Esophagus squamous epithelium (tissue), 5 donors: ENCODE results near the gene MYZAP. TPM values are rescaled to one million over a fixed set of nuclear protein-coding genes. Genes with fewer than 3 reads are reported as not detected.

Source experiments
- DNase-seq: peaks from one replicate; lab custom pipeline; 2025; lab: John Stamatoyannopoulos, UW
- H3K27ac ChIP-seq, 4 donors: fragments of 200-600 bp; sonication (generic); one replicate each; pipeline ENCODE4 v1.5.1; 2016 to 2019; ENCODE audit warnings: mild to moderate bottlenecking in 1 of 4
- H3K27me3 ChIP-seq, 4 donors: fragments of 200-600 bp; sonication (generic); 1 replicate in 3 of 4; 2 replicates in 1 of 4; pipeline versions ENCODE4 v1.5.1 to v1.6.0; 2017 to 2021; ENCODE audit warnings: antibody characterized with exemption in 1 of 4
- H3K36me3 ChIP-seq, 3 donors: fragments of 200-600 bp; sonication (generic); one replicate each; pipeline ENCODE4 v1.5.1; 2016 to 2019
- H3K4me1 ChIP-seq, 3 donors: fragments of 200-600 bp; sonication (generic); one replicate each; pipeline ENCODE4 v1.5.1; 2017 to 2019
- H3K4me3 ChIP-seq, 4 donors: fragments of 200-600 bp; sonication (generic); 1 replicate in 3 of 4; 2 replicates in 1 of 4; pipeline ENCODE4 v1.5.1; 2016 to 2019; ENCODE audit warnings: mild to moderate bottlenecking in 2 of 4, moderate library complexity in 1 of 4
- H3K9me3 ChIP-seq, 3 donors: fragments of 200-600 bp; sonication (generic); one replicate each; pipeline ENCODE4 v1.5.1; 2016 to 2019
- POLR2A ChIP-seq, 4 donors: fragments of 450-650 bp; IDR thresholded peaks; one replicate each; pipeline ENCODE4 v1.6.1; 2017; ENCODE audit warnings: antibody characterized with exemption in 4 of 4, mild to moderate bottlenecking in 4 of 4, moderate library complexity in 3 of 4
- WGBS, 2 donors: methylation state at CpG; one replicate each; pipeline ENCODE4 v1.1.5; 2018; 5-methylcytosine and 5-hydroxymethylcytosine counted together
- intact Hi-C: fragments of 100-400 bp; cut with DNase I; formaldehyde crosslinking; loops from one replicate; pipeline ENCODE4 v1.15.0; 2022
- total RNA-seq, 4 donors: library from RNA; depleted of rRNA; stranded (reverse); fragments of >200 nt; gene quantifications; one replicate each; pipeline ENCODE4 v1.1.0, GENCODE V29; 2016
- TF ChIP-seq, protein P1 (sequence below), 6 experiments: fragments of 450-650 bp in 4 of 6; fragments of 200-600 bp in 2 of 6; sonication (generic) in 2 of 6; IDR thresholded peaks; one replicate each; pipeline ENCODE4 v1.5.1; 2016 to 2019; ENCODE audit warnings: antibody characterized with exemption in 6 of 6, mild to moderate bottlenecking in 4 of 6, moderate library complexity in 4 of 6
- donor health status: DM: yes; HTN: yes; CAD: no.

MYZAP gene
- total RNA-seq, 4 donors from 2014 or later: 21.2 to 36.0 (median 26.5) TPM

DNA sequence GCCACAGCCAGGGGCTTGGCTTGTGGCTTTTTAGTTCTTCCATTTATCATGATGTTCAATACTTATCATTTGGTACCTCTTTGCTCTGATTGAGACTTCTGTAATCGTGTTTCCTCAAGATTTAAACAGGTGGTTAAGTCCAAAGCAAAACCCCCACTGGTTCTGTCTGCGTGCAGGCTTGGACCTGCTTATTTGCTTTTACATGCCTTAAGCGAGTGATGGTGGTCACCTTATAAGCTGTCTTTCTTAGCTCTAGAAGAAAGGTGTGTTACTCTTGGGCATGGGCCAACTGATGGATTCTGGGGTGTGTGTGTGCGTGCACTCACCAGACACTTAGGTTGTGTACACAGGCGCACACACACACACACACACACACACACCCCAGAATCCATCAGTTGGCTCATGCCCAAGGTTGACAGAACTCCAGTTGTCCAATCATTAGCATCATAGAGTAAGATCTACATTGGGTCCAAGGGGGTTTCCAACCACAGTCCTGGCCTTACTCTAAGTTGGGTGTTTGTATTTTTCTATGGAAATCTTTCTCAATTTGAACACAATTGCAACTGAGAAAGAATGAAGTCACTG, 1.2 kb downstream of the MYZAP start:
- no peaks in the 10 kb centered on the region for H3K36me3 ChIP-seq
- no peak for DNase-seq
- H3K27ac ChIP-seq: peak overlapping the region in 2 of 4 donors; percentile 77 to 86
- H3K9me3 ChIP-seq: no peaks in the 10 kb centered on the region
- peak overlapping the region; percentile 54 to 81 (median 64) for H3K4me3 ChIP-seq
- intact Hi-C loops: no loop called here
- H3K4me1 ChIP-seq: peaks cover 0 to 88% (median 6%) of the 10 kb centered on the region in 3 donors
- 61 to 83% methylated on average over 3 to 4 of the region's 5 CpGs for WGBS, 2 donors
- peaks cover 0 to 11% (median 0%) of the 10 kb centered on the region in 4 donors for H3K27me3 ChIP-seq
- TF ChIP-seq, protein P1, sequence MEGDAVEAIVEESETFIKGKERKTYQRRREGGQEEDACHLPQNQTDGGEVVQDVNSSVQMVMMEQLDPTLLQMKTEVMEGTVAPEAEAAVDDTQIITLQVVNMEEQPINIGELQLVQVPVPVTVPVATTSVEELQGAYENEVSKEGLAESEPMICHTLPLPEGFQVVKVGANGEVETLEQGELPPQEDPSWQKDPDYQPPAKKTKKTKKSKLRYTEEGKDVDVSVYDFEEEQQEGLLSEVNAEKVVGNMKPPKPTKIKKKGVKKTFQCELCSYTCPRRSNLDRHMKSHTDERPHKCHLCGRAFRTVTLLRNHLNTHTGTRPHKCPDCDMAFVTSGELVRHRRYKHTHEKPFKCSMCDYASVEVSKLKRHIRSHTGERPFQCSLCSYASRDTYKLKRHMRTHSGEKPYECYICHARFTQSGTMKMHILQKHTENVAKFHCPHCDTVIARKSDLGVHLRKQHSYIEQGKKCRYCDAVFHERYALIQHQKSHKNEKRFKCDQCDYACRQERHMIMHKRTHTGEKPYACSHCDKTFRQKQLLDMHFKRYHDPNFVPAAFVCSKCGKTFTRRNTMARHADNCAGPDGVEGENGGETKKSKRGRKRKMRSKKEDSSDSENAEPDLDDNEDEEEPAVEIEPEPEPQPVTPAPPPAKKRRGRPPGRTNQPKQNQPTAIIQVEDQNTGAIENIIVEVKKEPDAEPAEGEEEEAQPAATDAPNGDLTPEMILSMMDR (IDR thresholded peaks at IDR 0.05): no peak
- no peak for TF ChIP-seq POLR2A (IDR thresholded peaks at IDR 0.05)

DNA sequence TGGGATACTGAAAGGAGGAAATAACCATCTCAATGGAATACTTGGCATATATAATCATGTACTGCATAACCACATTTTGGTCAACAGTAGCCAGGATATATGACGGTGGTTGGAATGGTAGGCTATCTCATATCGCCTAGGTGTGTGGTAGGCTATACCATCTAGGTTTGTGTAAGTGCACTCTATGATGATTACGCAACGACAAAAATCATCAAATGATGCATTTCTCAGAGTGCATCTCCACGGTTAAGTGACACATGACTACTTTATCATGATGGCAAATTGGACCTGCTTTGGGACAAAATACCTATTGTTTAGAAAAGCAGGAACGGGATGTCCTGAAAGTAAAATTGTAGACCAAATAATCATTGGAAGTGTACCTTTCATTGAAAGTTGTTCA, 2.8 kb downstream of the MYZAP start:
- DNase-seq: no peak
- H3K27me3 ChIP-seq: peaks cover 0 to 11% (median 0%) of the 10 kb centered on the region in 4 donors
- H3K9me3 ChIP-seq: no peaks in the 10 kb centered on the region
- H3K27ac ChIP-seq: peak overlapping the region in 2 of 4 donors; percentile 66 to 68
- TF ChIP-seq, protein P1 (IDR thresholded peaks at IDR 0.05): no peak
- TF ChIP-seq POLR2A (IDR thresholded peaks at IDR 0.05): no peak
- H3K4me1 ChIP-seq: peaks cover 0 to 76% (median 6%) of the 10 kb centered on the region in 3 donors
- H3K36me3 ChIP-seq: no peaks in the 10 kb centered on the region
- 87 to 90% methylated on average over 6 of the region's 6 CpGs for WGBS, 2 donors
- intact Hi-C loops: no loop called here
- peak overlapping the region in 2 of 4 donors; percentile 2 to 68 for H3K4me3 ChIP-seq

DNA sequence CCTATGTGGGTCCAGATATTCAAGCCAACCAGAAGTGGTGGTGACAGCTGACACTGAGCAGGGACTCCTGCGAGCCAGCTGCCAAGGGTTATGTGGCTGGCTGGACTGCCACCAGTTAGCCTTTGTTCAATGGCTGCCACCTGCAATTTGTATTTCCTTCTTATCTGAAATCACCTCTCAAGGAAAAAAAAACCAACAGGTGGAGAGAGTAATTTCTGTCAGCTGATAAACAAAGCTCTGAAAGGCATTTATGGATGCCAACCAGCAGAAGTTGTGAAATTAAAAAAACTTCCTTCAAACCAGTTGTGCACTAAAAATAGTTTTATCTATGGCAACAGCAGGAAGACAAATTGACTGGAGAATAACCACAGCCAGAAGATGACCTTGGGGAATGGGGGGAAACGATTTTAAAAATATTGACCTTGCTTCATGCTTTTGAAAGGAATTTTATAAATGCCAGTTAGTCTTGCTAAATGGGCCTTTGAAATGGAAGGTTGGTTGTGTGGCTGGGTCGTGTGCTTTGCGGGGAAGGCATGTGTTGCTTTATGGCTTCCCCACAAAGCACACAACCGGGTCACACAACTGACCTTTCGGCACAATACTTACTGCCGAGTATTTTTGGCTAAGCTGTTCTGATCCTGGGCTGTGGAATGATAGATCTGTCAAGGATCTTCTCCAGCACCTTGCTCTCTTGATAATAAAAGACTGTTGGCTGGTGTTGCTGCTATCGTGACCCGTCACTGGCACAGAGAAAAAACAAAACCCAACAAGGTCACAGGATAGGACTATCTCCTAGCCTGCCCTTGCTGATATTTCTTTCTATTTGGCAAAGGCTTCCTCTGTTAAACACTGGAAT, 3.5 kb downstream of the MYZAP start:
- intact Hi-C loops: no loop called here
- TF ChIP-seq, protein P1 (IDR thresholded peaks at IDR 0.05): no peak

DNA sequence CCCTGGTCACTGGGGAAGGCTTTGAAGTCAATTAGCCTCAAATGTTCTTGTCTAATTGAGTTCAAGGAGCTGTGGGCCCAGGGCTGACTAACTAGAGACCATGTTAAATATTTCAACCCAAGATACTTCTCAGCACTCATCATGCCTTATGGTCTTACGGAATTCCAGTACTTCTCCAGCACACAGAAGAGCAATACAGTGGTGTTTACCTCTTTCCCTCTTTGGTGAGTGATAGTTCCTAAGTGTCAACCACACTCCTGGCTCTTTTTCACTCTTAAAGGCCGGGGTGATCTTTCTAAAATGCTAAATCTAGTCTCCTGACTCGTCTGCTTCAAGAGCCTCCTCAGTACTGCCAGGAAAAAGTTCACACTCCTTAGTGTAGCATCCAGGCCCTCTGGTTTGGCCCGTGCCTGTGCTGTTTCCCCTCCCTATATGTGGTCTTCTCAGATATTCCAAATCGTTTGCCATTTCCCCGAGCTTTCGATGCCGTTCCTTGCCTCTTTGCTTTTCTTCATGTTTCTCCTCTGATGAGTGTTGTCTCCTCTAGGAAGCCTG, 4.7 kb downstream of the MYZAP start:
- Histone ChIP-seq H3K27ac (peak overlapping the region; percentile 28 to 66 (median 51)), H3K4me1 (peaks cover 0 to 57% (median 1%) of the 10 kb centered on the region in 3 donors), H3K9me3 (no peaks in the 10 kb centered on the region), H3K4me3 (no peak overlapping the region), H3K36me3 (no peaks in the 10 kb centered on the region), H3K27me3 (peaks cover 0 to 8% (median 0%) of the 10 kb centered on the region in 4 donors)
- DNase-seq: no peak
- intact Hi-C loops: no loop called here
- WGBS, 2 donors: 78 to 90% methylated on average over 8 of the region's 8 CpGs
- TF ChIP-seq POLR2A (IDR thresholded peaks at IDR 0.05): no peak

More for the DNA sequence above, 3.5 kb downstream of the MYZAP start:
- H3K4me1 ChIP-seq: peaks cover 0 to 68% (median 6%) of the 10 kb centered on the region in 3 donors
- H3K9me3 ChIP-seq: no peaks in the 10 kb centered on the region
- DNase-seq: no peak
- peak overlapping the region in 3 of 4 donors; percentile 43 to 68 (median 66) for H3K27ac ChIP-seq
- peaks cover 0 to 11% (median 0%) of the 10 kb centered on the region in 4 donors for H3K27me3 ChIP-seq
- WGBS, 2 donors: 69 to 80% methylated on average over 9 of the region's 9 CpGs
- peak overlapping the region in 1 of 4 donors; percentile 7 for H3K4me3 ChIP-seq
- no peaks in the 10 kb centered on the region for H3K36me3 ChIP-seq

DNA sequence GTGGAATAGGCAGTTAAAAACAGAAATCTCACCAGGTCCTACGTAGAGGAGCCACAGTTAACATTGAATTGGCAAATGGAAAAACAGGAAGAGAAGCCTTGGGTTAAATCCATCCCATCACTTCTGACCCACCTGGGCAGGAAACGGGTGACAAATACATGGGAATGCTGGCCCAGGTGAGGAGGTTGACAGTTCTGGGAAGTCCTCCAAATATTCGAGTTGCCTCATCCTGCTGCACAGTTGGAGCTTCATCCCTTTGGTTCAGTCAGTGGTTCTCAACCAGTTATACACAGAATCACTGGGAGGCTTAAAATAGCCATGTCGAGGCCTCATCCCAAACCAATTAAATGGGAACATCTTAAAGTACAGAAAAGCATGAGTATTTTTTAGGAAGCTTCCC, 5.3 kb downstream of the MYZAP start:
- 35 to 40% methylated on average over 4 of the region's 4 CpGs for WGBS, 2 donors
- Histone ChIP-seq H3K9me3 (no peaks in the 10 kb centered on the region), H3K4me1 (peaks cover 0 to 51% (median 0%) of the 10 kb centered on the region in 3 donors), H3K27ac (peak overlapping the region; percentile 28 to 66 (median 51)), H3K27me3 (peaks cover 0 to 2% (median 0%) of the 10 kb centered on the region in 4 donors), H3K4me3 (no peak overlapping the region), H3K36me3 (no peaks in the 10 kb centered on the region)
- TF ChIP-seq POLR2A (IDR thresholded peaks at IDR 0.05): no peak
- TF ChIP-seq, protein P1 (IDR thresholded peaks at IDR 0.05): no peak
- intact Hi-C loops: no loop called here
- no peak for DNase-seq
